ENCODE data around the gene FURIN.
"Not testable (repeated sequence)": the region's sequence is repeated elsewhere in the genome, so short reads cannot be mapped to it uniquely, and the experiment has no call there.

Gene FURIN

DNA sequence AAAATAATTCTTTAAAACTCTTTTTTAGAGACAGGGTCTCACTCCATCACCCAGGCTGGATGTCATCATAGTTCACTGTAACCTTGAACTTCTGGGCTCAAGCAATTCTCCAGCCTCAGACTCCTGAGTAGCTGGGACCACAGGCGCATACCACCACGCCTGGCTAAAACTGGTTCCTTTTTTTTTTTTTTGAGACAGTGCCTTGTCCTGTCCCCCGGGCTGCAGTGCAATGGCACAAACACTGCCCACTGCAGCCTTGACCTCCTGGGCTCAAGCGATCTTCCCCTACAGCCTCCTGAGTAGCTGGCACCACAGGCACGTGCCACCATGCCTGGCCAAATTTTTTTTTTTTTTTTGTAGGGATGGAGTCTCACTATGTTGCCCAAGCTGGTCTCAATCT, 23.7 kb upstream of the FURIN start:
- no peak for DNase-seq (ENCODE audit: low read depth)

DNA sequence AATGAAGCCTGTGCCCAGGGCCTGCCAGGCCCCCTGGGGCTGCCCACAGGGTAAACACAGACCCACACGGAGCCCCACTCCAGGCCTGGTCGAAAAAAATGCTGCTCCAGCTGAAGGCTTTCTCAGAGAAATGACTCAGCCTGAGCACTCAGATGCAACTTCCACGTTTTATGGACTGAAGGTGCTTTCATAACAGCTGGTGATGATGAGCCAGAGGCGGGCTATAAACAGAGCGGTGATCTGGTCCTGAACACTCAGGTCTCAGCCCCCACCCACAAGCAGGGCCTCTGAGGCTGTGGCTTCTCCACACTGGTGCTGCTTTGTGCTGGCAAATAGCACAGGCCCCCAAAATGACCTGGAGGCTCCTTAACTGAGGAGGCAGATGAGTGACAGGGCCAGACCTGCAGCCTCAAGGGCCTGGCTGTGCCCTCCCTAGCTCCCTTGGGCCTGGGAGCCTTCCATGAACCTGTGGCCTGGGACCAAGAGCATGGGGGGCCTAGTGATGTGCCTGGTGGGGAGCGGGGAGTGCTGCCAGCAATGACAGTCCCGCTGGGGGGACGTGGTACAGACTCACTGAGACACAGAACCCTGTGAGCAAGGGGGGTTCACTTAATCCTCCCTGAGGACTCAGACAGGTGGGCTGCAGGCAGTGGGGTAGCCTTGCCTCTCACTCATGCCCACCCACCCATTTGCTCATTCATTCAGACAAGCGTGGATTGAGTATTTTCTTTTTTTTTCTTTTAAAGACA, 23.0 kb upstream of the FURIN start:
- peak; percentile 67 for DNase-seq (ENCODE audit: low read depth)

DNA sequence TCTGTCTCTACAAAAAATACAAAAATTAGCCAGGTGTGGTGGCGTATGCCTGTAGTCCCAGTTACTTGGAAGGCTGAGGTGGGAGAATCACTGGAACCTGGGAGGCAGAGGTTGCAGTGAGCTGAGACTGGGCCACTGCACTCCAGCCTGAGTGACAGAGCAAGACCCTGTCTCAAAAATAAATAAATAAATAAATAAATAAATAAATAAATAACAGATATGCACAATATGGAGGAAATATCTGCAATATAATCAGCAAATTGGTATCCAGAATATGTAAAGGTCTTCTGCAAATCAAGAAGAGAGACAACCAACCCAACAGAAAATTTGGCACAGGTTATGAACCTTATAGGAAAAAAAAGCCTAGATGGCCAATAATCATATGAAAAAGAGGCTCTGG, 19.0 kb upstream of the FURIN start:
- DNase-seq (ENCODE audit: low read depth): not testable (repeated sequence)

DNA sequence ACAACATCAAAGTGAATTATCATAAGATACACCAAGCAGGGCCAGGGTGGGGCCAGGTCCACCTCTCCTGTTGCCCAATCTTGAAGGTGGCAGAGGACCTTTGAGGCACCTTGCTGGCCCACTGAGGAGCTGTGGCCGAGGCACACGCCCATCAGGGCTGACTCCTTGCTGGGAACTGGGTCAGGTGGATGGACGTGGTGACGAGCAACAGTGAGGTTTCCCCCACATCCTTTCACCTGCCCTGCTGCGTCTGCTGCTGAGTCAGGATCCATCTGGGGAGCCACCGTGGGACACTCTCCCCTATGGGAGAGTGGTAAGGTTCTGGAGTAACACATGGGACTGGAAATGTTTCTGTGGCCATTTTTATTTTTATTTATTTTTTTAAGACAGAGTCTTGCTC, 17.3 kb upstream of the FURIN start:
- DNase-seq (ENCODE audit: low read depth): no peak

DNA sequence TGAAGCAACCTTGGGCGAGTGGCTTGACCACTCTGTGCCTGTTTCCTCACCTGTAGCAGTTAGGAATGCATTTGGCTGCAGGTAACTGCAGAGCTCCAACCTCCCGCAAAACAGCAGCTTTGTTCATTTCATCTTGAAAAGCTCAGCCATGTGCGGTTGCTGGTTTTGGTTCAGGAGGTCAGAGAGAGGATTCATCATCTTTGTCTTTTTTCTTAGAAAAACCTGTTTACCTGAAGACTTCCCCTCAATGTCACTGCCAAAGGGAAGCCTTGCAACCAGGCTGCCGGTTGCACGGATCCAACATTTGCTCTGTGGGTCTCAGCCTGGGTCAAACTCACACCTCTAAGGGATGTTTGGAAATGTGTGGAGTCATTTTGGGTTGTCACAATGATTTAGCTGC, 16.4 kb upstream of the FURIN start:
- DNase-seq (ENCODE audit: low read depth): no peak

DNA sequence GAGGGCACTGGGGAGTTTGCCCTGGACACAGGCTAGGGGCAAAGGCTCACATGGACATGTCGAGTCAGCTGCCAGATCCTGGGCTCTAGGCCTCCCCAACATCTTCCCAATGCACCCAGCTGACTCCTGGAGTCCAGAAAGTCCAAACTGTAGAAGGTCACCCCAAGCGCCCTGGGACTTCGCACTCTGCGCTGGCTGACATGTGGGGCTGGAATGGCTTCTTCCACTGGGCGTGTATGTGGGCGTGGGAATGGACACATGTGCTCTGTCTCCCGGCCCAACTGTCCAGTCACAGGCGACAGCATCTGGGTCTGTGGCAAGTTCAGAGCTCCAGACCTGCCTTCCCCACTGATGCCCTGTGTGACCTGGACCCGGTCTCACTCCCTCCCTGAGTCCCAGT, 13.2 kb upstream of the FURIN start:
- no peak for DNase-seq (ENCODE audit: low read depth)

DNA sequence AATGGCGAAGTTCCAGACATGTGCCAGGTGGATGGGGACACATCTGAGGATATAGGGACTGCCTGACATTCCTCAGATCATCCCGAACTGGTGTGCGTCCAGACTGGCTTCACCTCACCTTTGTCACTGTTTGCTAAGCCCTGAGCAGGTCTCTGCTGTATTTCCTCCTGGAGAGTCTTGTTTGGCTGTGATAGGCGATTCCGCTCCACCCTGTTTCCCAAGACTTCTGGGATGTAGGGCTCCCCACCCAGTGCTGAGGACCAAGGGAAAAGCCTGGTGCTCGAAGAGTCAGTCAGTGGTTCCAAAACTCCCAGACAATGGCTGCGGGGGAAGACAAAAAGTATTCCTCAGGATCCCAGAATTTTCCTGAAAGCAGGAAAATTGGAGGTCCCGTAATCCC, 11.1 kb upstream of the FURIN start:
- DNase-seq (ENCODE audit: low read depth): no peak

DNA sequence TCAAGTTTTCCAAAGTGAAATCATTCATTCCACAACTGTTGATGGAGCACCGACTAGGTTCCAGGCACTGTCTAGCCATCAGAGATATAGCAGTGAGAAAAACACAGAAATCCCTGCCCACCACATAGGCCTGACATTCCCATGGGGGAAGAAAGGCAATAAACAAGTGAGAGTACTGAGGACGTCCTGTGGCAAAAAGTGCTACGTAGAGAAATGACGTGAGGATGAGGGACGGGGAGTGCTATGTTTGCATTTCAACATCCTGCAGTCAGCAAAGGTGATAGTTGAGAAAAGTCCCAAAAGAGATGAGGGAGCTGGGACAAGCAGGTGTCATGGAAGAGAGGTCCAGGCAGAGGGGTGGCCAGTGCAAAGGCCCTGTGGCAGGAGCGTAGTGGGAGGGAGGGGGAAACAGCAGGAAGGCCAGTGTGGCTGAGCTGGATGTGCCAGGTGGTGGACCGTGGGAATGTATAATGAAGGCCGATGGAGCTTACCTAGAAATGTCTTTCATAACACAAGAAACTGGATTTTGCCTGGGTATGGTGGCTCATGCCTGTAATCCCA, 10.4 kb upstream of the FURIN start:
- DNase-seq (ENCODE audit: low read depth): no peak

DNA sequence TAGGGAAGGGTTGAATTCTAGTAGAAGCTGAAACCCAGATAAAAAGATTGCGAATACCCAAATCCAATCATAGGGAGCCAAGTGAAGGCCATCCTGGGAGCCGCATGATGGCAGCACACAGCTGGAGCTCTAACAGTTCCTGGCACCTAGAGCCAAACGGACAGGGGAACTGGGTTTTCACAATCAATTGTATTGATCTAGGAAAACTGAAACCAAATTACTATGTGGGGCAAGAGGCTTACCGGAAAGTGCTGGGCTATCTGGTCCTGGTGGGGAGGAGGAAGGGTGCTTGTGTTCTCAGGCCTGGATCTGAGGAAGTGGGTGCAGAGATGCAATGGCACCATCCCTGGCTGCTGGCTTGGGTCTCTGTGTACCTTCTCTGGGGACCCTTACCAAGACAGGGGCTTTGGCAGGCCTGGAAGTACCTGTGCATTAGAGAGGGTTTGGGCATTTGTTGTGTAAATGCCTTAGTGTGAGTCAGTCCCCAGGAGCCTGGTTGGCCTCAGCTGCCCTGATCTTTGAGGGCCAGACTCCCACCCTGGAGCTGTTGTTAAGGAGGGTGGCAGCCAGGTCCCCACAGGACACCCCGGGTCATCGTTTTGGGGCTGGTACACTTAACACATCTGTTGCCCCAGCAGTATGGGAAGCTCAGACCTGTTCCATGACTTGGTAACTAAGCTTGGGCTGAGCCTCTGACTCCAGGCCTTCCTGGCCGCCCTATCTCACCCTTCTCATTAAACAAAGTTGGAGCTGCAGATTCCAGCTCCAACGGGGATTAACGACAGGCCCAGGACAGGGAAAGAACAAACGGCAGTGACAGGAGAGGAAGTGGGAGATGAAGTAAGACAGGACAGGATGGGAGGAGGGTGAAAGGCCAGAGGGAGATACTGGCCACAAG, 8.9 kb upstream of the FURIN start:
- no peak for DNase-seq (ENCODE audit: low read depth)

DNA sequence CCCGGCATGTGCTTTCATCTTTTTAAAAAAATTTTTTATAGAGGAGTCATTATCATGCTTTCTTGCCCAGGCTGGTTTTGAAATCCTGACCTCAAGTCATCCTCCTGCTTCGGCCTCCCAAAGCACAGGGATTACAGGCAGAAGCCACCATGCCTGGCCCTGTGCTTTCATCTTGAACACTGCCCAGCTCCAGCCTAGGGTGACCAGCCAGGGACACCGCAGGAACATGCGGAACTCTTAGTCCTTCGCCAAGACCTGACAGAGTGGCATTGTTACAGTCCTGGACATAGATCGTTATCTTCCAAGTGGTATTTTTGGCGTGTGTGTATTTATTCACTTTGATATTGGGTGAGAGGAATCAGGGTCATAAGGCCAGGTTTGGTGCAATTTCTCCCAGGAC, 7.9 kb upstream of the FURIN start:
- DNase-seq (ENCODE audit: low read depth): no peak

DNA sequence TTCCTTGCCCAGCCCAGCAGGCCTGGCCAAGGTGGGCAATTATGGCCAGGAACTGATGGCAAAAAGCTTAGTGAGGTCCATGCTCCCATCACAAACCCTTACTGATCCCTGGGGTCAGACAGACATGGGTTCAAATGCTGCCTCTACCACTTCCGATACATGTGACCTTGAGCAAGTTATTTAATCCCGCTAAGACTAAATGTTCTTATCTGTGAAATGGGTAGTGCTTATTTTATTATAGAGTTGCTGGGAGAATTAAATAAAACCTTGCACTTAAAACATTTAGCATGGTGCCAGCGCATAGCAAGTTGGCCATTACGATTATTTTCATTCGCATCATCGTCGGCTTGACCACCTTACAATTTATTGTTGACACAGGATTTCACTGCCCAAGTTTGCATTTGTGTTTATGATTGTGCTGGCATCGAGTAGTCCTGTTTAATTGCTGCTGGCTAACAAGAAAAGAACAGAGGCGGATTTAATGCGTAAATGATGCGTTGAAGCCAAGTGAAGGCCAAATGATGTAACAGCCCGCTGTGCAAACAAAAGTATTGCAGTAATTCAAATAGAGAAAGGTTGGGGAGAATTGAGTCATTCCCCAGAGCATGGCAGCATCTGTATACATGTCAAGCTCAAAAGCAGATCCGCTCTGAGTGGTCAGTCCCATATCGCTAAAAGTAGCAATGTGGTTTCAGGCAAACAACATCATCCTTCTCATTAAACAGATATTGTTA, 7.3 kb upstream of the FURIN start:
- DNase-seq (ENCODE audit: low read depth): no peak

DNA sequence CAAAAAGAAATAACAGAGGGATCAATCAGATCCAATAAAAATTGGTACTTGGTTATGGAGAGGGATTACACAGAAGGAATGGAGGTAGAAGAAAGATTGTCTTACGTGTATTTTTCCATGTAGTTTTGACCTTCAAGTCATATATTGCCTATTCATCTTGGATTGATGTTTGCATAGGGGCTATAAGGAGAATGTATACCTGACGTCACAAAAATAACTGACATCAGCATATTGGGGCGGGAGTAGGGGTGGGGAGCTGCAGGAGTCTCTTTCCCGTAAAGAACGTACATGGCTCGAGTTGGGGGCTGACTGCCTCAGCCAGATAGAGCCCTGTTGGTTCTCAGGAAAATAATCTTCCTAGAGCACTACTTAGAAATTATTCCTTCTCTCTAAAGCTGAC, 5.9 kb upstream of the FURIN start:
- DNase-seq (ENCODE audit: low read depth): no peak

DNA sequence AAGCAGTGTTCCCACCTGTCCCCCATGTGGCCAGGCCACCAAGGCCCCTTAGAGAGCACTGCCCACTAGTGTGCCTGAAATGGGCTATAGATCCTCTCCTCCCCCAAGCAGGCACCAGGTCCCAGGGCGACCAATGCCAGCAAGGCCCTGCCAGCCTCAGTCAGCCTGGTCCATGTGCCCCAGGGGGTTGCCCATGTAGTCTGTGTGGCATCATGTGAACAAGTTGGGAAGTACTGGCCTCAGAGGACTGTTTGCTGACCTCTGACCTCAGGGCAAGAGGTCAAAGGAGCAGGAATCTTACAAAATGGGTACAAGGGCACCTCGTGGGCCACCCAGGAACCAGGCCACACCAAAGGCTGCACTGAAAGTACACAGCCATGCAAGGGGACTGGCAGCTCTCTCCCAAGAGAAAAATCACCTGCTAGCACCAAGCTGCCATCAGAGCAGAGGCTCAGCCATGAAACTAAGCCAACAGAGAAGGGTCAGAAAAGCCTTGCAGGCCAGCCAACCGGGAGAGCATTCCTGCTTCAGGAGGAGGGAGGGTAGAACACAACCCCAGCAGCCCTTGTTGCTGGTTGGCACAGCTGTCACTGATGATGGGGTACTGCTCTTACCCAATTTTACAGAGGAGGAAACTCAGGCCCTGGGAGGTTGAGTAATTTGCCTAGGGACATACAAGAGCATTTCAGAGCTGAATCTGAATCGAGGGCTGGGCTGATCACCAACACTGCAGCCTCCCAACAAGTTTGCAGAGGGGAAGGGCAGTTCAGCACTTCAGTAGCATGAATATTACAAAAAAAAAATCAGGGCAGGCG, 5.2 kb upstream of the FURIN start:
- DNase-seq (ENCODE audit: low read depth): no peak

DNA sequence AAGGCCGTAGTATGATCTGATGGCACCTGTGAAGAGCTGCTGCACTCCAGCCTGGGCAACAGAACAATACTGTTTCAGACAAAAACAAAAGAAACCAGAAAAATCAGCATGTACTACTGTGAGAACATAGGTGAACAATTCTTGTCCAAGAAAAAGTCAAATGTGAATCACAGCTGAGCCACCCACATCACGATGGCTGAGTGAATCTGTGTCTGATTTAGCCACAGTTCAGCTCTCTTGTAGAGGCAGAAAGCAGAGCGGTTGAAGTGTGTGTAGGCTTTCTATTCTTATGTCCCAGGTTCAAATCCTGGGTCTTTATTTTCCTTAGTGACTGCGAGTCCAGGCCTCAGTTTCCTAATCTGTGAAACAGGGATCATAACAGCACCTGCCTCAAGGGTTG, 4.4 kb upstream of the FURIN start:
- DNase-seq (ENCODE audit: low read depth): no peak

DNA sequence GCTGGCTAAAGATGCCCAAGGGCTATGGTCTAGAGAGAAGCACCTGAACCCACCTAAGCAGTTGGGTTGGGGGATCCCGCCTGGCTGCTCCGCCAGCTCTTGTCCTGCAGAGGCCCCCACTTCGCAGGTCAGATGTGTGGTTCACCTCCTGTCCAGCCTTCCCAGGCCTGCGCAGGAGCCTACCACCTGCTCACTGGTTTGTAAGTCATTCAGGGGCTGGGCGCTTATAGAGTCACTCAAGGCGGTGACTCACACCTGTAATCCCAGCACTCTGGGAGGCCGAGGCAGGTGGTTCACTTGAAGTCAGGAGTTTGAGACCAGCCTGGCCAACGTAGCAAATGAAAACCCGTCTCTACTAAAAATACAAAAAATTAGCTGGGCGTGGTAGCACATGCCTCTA, 3.9 kb upstream of the FURIN start:
- DNase-seq (ENCODE audit: low read depth): no peak

DNA sequence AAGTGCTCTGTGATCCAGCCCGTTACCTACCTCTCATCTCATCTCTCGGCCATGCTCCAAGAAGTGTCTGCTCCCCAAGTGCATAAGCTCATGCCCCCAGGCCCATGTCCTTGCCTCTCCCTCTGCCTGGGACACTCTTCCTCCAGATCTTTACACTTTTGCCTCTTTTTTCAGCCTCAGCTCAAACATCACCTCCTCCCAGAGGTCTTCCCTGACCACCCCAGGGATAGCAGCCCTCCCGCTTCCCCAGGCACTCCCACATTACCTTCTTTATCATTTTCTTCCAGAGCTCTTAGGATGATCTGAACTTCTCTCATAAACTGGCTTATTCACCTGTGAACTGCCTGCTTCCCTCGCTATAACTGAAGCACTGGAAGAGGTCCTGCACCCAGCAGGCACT, 2.7 kb upstream of the FURIN start:
- DNase-seq (ENCODE audit: low read depth): no peak

DNA sequence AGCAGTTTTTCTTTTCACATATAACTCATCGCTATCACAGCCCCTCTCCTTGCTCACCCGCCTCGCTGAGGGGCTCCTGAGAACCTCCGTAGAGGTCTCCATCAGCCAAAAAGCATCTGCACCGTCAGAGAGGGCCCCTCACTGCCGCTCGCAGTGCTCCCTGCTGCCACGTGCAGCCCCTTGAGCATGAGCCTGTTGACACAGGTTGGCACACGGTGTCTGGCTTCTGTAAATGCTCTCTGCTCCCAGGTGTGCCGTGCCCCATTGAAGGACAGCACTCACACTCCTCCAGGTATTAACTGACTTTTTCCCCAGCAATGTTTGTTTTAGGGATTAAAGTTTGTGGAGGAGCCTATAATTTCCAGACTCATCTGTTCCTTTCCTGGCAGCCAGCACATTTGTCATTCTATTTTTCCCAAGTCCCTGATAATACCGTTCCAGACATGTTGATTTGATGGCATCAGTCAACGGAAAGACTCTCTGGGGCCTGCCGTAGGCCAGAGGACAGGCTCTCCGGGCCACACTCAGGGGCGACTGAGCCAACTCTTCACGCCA, 2.1 kb upstream of the FURIN start:
- no peak for DNase-seq (ENCODE audit: low read depth)

DNA sequence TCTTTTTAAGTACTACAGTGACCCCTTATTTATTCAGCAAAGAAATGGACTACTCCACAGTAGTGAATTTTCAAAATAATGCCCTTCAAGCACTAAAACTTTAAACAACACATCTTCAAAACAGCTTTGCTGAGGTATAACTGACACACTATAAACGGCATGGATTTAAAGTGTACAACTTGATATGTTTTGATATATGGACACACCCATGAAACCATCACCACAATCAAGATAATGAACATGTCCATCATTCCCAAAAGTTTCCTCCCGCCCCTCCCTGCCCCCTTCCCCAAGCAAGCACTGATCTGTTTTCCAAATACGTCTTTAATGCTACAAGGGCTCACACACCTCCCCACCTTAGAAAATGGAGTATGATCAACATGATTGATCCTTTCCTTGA, 1.6 kb upstream of the FURIN start:
- DNase-seq (ENCODE audit: low read depth): no peak

DNA sequence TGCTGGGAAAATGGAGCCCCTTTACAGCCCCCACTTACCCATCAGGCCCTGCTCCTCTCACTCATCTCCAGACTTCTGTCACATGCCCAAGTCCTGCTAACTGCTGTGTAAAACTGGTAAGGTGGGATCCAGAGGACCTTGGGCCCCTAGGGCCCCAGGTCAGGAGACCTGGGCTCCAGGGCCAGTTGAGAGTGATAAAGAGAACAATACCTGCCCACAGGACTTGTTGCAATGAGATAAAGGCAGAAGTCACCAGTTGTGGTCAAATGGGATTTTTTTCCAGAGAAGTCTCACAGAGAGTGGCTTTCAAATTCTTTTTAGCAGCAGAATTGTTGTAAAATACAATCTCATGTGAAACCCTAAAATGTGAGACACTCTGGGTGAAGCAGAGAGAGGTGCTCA, 753 bp downstream of the FURIN start:
- no peak for DNase-seq (ENCODE audit: low read depth)

DNA sequence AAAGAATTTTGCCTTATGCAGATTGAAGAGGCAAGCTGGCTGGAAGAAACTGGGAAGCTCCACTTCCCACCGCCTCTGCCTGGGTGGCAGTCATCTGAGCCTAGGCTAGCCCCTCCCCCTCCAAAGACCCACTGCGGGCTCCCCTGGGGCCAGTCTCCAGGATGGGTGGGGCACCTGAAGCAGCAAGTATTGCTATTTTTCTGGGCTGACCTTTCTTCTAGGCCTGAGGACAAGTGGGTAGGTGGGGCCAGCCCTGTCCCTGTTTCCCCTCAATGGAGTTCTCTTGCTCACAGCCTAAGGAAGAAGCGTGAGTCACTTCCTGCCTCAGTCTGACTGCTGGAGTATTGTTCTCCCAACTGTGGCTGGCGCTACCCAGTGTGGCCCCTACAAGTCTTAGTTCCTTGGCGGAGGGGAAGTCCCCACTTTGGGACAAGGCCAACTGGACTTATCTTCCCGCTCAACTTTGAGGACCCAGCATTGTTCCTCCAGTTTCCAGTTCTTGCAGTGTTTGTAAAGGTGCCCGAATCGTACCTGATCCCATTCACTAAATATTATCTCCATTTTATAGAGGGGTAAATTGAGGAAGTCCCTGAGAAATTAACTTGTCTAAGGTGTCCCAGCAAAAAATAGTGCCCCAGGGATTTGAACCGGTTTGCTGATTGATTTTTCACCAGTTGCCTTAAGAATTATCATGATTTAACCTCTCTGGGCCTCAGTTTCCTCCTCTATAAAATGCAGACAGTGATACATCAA, 1.4 kb downstream of the FURIN start:
- no peak for DNase-seq (ENCODE audit: low read depth)

Data from non-pigmented ciliary epithelial cell (primary cell).